ENCODE data around the gene C2.
"Not testable (repeated sequence)": the region's sequence is repeated elsewhere in the genome, so short reads cannot be mapped to it uniquely, and the experiment has no call there.

C2 gene

GRCh38 chr6:31906727-31907126 lies 20.8 kb upstream of the C2 start:
- not testable (repeated sequence) for H3K9me3 ChIP-seq (ENCODE audit: control insufficient read depth in 5 of 5, low read length in 5 of 5); H3K27ac ChIP-seq (ENCODE audit: low read depth, low read length); H3K9ac ChIP-seq (ENCODE audit: low read length in 5 of 5)

DNA sequence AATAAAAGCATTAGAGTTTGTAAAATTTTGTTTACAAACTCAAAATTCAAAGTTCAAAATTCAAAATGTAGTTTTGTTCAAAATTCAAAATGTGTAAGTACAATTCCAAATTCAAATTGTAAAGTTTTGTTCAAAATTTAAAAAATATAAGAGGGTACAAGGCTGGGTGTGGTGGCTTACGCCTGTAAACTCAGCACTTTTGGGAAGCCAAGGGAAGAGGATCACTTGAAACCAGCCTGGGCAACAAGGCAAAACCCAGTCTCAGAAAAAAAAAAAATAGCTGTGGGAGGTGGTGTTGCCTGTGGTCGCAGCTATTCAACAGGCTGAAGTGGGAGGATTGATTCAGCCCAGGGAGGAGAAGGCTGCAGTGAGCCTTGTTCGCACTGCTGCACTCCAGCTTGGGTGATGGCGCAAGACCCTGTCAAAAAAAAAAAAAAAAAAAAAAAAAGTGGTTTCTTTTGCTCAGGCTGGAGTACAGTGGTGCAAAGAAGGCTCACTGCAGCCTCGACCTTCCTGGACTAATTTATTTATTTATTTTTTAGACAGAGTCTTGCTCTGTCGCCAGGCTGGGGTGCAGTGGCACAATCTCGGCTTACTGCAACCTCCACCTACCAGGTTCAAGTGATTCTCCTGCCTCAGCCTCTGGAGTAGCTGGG lies 20.2 kb upstream of the C2 start:
- Histone ChIP-seq H3K9me3 (ENCODE audit: control insufficient read depth in 5 of 5, low read length in 5 of 5) (no peaks in the 10 kb centered on the region), H3K4me3 (ENCODE audit: low read depth in 1 of 5, low read length in 5 of 5) (no peak overlapping the region), H3K9ac (ENCODE audit: low read length in 5 of 5) (no peak overlapping the region), H3K4me1 (ENCODE audit: control insufficient read depth in 5 of 5, insufficient read depth in 5 of 5, low read length in 5 of 5) (peaks cover 3 to 15% (median 12%) of the 10 kb centered on the region in 5 donors), H3K27ac (ENCODE audit: low read depth, low read length) (no peak overlapping the region), H3K27me3 (ENCODE audit: control insufficient read depth in 5 of 5, insufficient read depth in 4 of 5, low read length in 5 of 5) (peaks cover 0 to 2% (median 0%) of the 10 kb centered on the region in 5 donors), H3K36me3 (ENCODE audit: control insufficient read depth in 5 of 5, insufficient read depth in 5 of 5, low read length in 5 of 5) (no peaks in the 10 kb centered on the region)

More at GRCh38 chr6:31906727-31907126, 20.8 kb upstream of the C2 start:
- H3K4me1 ChIP-seq (ENCODE audit: control insufficient read depth in 5 of 5, insufficient read depth in 5 of 5, low read length in 5 of 5), result peaks cover 3 to 16% (median 14%) of the 10 kb centered on the region in 5 donors
- not testable (repeated sequence) for H3K4me3 ChIP-seq (ENCODE audit: low read depth in 1 of 5, low read length in 5 of 5); H3K36me3 ChIP-seq (ENCODE audit: control insufficient read depth in 5 of 5, insufficient read depth in 5 of 5, low read length in 5 of 5); H3K27me3 ChIP-seq (ENCODE audit: control insufficient read depth in 5 of 5, insufficient read depth in 4 of 5, low read length in 5 of 5)

- not testable (repeated sequence) for H3K9ac ChIP-seq (ENCODE audit: low read length in 5 of 5); H3K9me3 ChIP-seq (ENCODE audit: control insufficient read depth in 5 of 5, low read length in 5 of 5); H3K36me3 ChIP-seq (ENCODE audit: control insufficient read depth in 5 of 5, insufficient read depth in 5 of 5, low read length in 5 of 5); H3K27ac ChIP-seq (ENCODE audit: low read depth, low read length); H3K4me3 ChIP-seq (ENCODE audit: low read depth in 1 of 5, low read length in 5 of 5); H3K4me1 ChIP-seq (ENCODE audit: control insufficient read depth in 5 of 5, insufficient read depth in 5 of 5, low read length in 5 of 5); H3K27me3 ChIP-seq (ENCODE audit: control insufficient read depth in 5 of 5, insufficient read depth in 4 of 5, low read length in 5 of 5)
Observed at GRCh38 chr6:31908255-31908654, 19.3 kb upstream of the C2 start.

DNA sequence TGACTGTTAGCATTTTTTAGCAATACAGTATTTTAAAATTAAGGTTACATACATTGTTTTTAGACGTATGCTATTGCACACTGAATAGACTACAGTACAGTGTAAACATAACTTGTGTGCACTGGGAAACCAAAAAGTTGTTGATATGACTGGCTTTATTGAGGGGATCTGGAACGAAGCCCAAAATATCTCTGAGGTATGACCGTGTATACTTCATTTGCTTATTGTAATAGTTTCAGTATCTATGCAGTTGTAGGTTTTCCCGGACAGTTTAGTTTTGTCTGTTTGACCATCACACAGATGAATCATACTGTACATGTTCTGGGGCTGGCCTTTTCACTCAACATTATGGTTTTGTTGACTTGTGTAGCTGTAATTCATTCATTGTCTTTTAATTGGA lies 18.7 kb upstream of the C2 start:
- H3K36me3 ChIP-seq (ENCODE audit: control insufficient read depth in 5 of 5, insufficient read depth in 5 of 5, low read length in 5 of 5), result no peaks in the 10 kb centered on the region
- H3K27me3 ChIP-seq (ENCODE audit: control insufficient read depth in 5 of 5, insufficient read depth in 4 of 5, low read length in 5 of 5), result peaks cover 0 to 5% (median 0%) of the 10 kb centered on the region in 5 donors
- no peak overlapping the region for H3K27ac ChIP-seq (ENCODE audit: low read depth, low read length)
- no peaks in the 10 kb centered on the region for H3K9me3 ChIP-seq (ENCODE audit: control insufficient read depth in 5 of 5, low read length in 5 of 5)
- no peak overlapping the region for H3K9ac ChIP-seq (ENCODE audit: low read length in 5 of 5)
- peaks cover 0 to 6% (median 5%) of the 10 kb centered on the region in 5 donors for H3K4me1 ChIP-seq (ENCODE audit: control insufficient read depth in 5 of 5, insufficient read depth in 5 of 5, low read length in 5 of 5)
- H3K4me3 ChIP-seq (ENCODE audit: low read depth in 1 of 5, low read length in 5 of 5), result no peak overlapping the region

- H3K36me3 ChIP-seq (ENCODE audit: control insufficient read depth in 5 of 5, insufficient read depth in 5 of 5, low read length in 5 of 5); H3K27me3 ChIP-seq (ENCODE audit: control insufficient read depth in 5 of 5, insufficient read depth in 4 of 5, low read length in 5 of 5); H3K9me3 ChIP-seq (ENCODE audit: control insufficient read depth in 5 of 5, low read length in 5 of 5); H3K4me1 ChIP-seq (ENCODE audit: control insufficient read depth in 5 of 5, insufficient read depth in 5 of 5, low read length in 5 of 5); H3K9ac ChIP-seq (ENCODE audit: low read length in 5 of 5); H3K27ac ChIP-seq (ENCODE audit: low read depth, low read length); H3K4me3 ChIP-seq (ENCODE audit: low read depth in 1 of 5, low read length in 5 of 5): not testable (repeated sequence)
Observed at GRCh38 chr6:31909298-31909697, 18.2 kb upstream of the C2 start.

GRCh38 chr6:31911826-31912585 lies 15.5 kb upstream of the C2 start:
- Histone ChIP-seq H3K27ac (ENCODE audit: low read depth, low read length) (no peak overlapping the region), H3K9ac (ENCODE audit: low read length in 5 of 5) (no peak overlapping the region), H3K27me3 (ENCODE audit: control insufficient read depth in 5 of 5, insufficient read depth in 4 of 5, low read length in 5 of 5) (peaks cover 0 to 5% (median 0%) of the 10 kb centered on the region in 5 donors), H3K36me3 (ENCODE audit: control insufficient read depth in 5 of 5, insufficient read depth in 5 of 5, low read length in 5 of 5) (no peaks in the 10 kb centered on the region), H3K9me3 (ENCODE audit: control insufficient read depth in 5 of 5, low read length in 5 of 5) (no peaks in the 10 kb centered on the region), H3K4me1 (ENCODE audit: control insufficient read depth in 5 of 5, insufficient read depth in 5 of 5, low read length in 5 of 5) (peaks cover 0 to 6% (median 5%) of the 10 kb centered on the region in 5 donors), H3K4me3 (ENCODE audit: low read depth in 1 of 5, low read length in 5 of 5) (no peak overlapping the region)

- no peak overlapping the region for H3K4me3 ChIP-seq (ENCODE audit: low read depth in 1 of 5, low read length in 5 of 5)
- H3K4me1 ChIP-seq (ENCODE audit: control insufficient read depth in 5 of 5, insufficient read depth in 5 of 5, low read length in 5 of 5), result no peaks in the 10 kb centered on the region
- H3K27me3 ChIP-seq (ENCODE audit: control insufficient read depth in 5 of 5, insufficient read depth in 4 of 5, low read length in 5 of 5), result peaks cover 0 to 5% (median 0%) of the 10 kb centered on the region in 5 donors
- H3K36me3 ChIP-seq (ENCODE audit: control insufficient read depth in 5 of 5, insufficient read depth in 5 of 5, low read length in 5 of 5), result no peaks in the 10 kb centered on the region
- H3K9ac ChIP-seq (ENCODE audit: low read length in 5 of 5), result no peak overlapping the region
- H3K27ac ChIP-seq (ENCODE audit: low read depth, low read length), result no peak overlapping the region
- no peaks in the 10 kb centered on the region for H3K9me3 ChIP-seq (ENCODE audit: control insufficient read depth in 5 of 5, low read length in 5 of 5)
Observed at GRCh38 chr6:31915351-31915750, 12.2 kb upstream of the C2 start.

- H3K27me3 ChIP-seq (ENCODE audit: control insufficient read depth in 5 of 5, insufficient read depth in 4 of 5, low read length in 5 of 5), result peaks cover 0 to 5% (median 0%) of the 10 kb centered on the region in 5 donors
- no peaks in the 10 kb centered on the region for H3K36me3 ChIP-seq (ENCODE audit: control insufficient read depth in 5 of 5, insufficient read depth in 5 of 5, low read length in 5 of 5)
- no peak overlapping the region for H3K27ac ChIP-seq (ENCODE audit: low read depth, low read length)
- H3K9ac ChIP-seq (ENCODE audit: low read length in 5 of 5), result no peak overlapping the region
- no peaks in the 10 kb centered on the region for H3K4me1 ChIP-seq (ENCODE audit: control insufficient read depth in 5 of 5, insufficient read depth in 5 of 5, low read length in 5 of 5)
- no peaks in the 10 kb centered on the region for H3K9me3 ChIP-seq (ENCODE audit: control insufficient read depth in 5 of 5, low read length in 5 of 5)
- no peak overlapping the region for H3K4me3 ChIP-seq (ENCODE audit: low read depth in 1 of 5, low read length in 5 of 5)
Observed at GRCh38 chr6:31915756-31916155, 11.8 kb upstream of the C2 start.

DNA sequence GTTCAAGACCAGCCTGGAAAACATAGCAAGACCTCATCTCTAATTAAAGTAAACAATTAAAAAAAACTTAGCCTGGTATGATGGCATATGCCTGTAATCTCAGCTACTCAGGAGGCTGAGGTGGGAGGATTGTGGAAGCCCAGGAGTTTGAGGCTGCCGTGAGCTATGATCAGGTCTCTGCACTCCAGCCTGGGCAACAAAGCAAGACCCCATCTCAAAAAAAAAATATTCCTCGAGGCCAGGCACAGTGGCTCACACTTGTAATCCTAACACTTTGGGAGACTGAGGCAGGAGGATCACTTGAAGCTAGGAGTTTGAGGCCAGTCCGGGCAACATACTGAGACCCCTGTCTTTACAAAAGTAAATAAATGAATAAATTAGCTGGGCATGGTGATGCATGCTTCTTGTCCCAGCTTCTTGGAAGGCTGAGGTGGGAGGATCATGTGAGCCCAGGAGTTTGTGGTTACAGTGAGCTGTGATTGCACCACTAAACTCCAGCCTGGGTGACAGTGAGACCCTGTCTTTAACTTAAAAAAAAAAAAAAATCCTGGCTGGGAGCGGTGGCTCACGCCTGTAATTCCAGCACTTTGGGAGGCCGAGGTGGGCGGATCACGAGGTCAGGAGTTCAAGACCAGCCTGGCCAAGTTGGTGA lies 9.3 kb upstream of the C2 start:
- no peaks in the 10 kb centered on the region for H3K9me3 ChIP-seq (ENCODE audit: control insufficient read depth in 5 of 5, low read length in 5 of 5)
- H3K4me1 ChIP-seq (ENCODE audit: control insufficient read depth in 5 of 5, insufficient read depth in 5 of 5, low read length in 5 of 5), result no peaks in the 10 kb centered on the region
- no peak overlapping the region for H3K9ac ChIP-seq (ENCODE audit: low read length in 5 of 5)
- no peak overlapping the region for H3K27ac ChIP-seq (ENCODE audit: low read depth, low read length)
- peaks cover 0 to 2% (median 0%) of the 10 kb centered on the region in 5 donors for H3K27me3 ChIP-seq (ENCODE audit: control insufficient read depth in 5 of 5, insufficient read depth in 4 of 5, low read length in 5 of 5)
- no peaks in the 10 kb centered on the region for H3K36me3 ChIP-seq (ENCODE audit: control insufficient read depth in 5 of 5, insufficient read depth in 5 of 5, low read length in 5 of 5)
- H3K4me3 ChIP-seq (ENCODE audit: low read depth in 1 of 5, low read length in 5 of 5), result no peak overlapping the region

GRCh38 chr6:31919624-31920303 lies 7.8 kb upstream of the C2 start:
- no peak overlapping the region for H3K4me3 ChIP-seq (ENCODE audit: low read depth in 1 of 5, low read length in 5 of 5)
- no peak overlapping the region for H3K9ac ChIP-seq (ENCODE audit: low read length in 5 of 5)
- no peak overlapping the region for H3K27ac ChIP-seq (ENCODE audit: low read depth, low read length)
- H3K4me1 ChIP-seq (ENCODE audit: control insufficient read depth in 5 of 5, insufficient read depth in 5 of 5, low read length in 5 of 5), result no peaks in the 10 kb centered on the region
- no peaks in the 10 kb centered on the region for H3K36me3 ChIP-seq (ENCODE audit: control insufficient read depth in 5 of 5, insufficient read depth in 5 of 5, low read length in 5 of 5)
- H3K9me3 ChIP-seq (ENCODE audit: control insufficient read depth in 5 of 5, low read length in 5 of 5), result no peaks in the 10 kb centered on the region
- H3K27me3 ChIP-seq (ENCODE audit: control insufficient read depth in 5 of 5, insufficient read depth in 4 of 5, low read length in 5 of 5), result no peaks in the 10 kb centered on the region
